Measurements from ENCODE around the gene DOCK4.

The DOCK4 gene

DNA sequence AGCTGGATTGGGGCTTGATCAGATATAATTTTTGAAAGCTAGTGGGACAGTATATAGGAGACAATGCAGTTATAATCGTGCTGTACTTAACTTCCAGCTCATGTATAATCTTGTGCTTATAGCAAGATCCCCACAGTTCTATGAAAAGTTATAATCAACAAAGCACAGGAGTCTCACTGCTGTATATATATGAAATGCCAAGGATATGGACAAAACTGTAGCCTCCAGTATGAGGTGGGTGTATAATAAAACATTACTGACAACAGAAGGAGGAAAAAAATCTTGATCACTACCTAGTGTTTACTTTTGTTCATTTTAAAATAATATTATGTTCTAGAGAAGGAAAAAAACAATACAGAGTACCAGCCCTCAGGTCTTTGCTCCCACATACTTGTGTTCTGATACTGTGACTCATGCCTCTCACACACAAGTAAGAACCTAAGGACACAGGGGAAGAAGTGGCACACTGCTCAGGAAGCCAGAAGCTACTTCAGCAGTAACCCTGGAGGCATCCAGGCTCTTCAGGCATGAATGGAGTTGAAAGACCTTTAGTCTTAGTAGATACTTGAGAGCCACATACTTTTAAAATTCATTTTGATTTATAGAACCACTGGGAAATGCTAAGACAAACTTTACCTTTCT lies 378.2 kb downstream of the DOCK4 start:
- DNase-seq (ENCODE audit: low read depth in 3 of 3) = no peak

DNA sequence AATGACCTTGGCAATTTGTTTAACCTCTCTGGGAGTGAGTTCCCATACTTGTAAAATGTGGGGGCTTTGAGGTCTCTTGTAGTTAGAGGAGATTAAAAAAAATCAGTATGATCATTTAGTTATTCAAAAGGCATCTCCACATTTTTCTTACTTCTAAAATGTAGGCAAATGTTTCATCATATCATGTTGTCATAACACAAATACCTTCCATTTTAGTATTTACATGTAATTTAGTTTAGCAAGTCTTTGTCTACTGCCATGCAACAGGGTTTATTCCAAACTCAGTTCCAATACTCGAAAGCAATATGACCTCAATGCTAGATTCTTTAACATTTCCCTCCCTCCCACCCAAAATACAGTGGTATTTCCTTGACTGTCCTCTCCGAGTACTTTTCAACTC lies 381.2 kb downstream of the DOCK4 start:
- no peak for DNase-seq (ENCODE audit: low read depth in 3 of 3)

DNA sequence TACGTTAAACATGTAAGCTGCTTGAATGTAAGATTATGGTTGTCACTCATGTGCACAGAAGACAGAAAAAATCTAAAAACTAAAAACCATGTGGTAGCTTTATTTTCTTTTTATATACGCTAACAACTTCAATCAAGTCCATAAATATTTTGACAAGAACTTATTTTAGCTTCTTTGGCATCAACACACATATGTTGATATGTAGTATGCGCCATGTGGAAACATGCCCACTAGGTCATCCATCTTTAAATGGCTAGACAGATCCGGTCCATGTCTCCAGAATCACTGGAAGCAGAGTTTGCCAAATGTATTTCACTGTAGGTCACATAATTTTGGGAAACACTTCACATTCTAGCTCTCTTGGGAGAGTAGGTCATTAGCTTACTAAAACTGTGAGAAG lies 382.4 kb downstream of the DOCK4 start:
- DNase-seq (ENCODE audit: low read depth in 3 of 3) = no peak

DNA sequence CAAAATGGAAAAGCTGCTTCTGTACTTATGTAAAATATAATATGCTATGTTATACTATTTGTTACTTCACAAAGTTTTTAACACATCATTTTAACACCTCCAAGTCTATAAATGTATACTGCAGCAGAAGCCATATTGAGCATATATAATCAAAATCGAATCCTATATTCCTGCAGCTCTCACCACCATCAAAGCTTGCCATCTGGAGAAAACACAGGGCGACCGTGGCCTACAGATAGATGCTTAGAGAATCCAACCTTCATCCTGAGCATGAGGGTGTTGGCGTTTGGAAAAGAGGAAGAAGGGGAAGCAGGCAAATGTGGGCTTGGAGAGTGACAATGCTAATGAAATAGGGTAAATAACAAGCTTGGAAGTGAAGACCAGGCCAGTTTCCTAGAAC lies 385.2 kb downstream of the DOCK4 start:
- DNase-seq (ENCODE audit: low read depth in 3 of 3) = no peak

DNA sequence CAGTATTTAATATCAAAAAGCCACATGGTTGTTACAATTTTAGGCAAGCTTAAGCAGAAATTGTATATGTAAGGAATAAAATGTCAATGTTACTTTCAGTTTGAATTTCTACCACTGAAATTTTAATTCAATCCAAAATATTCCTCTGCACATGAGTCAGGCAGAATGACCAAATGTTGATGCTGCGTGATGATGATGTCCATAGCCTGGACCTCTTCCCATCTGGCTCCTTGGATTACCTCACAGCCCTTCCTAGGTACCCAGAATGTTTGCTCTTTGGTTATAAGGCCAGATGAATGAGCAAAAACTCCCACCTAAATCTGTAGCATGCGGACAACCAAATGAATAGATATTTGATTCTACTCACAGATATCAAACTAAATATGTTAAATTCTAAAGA lies 385.6 kb downstream of the DOCK4 start:
- no peak for DNase-seq (ENCODE audit: low read depth in 3 of 3)

DNA sequence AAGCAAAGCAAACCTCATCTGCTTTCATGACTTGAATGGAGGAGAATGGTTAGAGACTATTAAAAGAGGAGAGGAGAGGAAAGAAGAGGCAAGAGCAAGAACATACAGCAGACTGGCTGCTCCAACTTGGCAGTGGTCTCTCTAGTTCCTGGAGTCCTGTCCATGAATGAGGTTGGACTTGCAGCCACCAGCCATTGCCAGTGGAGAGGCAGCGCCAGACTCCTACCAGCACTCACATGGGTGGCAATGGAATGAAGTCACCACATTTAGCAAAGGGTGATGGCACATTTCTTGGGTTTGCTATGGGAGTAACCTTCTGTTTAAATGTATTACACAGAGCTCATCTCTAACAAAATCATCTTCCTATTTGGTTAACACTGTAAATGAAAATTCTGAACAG lies 386.1 kb downstream of the DOCK4 start:
- DNase-seq (ENCODE audit: low read depth in 3 of 3) = no peak

DNA sequence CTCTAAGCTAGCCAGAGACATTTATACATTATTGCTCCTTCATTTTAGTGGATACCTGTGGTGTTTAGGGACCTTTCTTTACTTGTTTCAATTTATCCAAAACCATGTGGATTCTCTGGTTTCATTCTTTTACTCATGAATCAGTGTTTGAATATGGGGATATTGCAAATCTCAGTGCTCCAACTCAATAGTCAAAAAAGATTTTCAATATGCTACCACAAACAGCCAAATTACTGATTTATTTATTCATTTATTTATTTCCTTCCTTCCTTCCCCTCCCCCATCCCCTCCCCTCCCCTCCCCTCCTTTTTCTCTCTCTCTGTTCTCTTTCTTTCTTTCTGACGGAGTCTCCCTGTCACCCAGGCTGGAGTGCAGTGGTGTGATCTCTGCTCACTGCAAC lies 390.8 kb downstream of the DOCK4 start:
- no peak for DNase-seq (ENCODE audit: low read depth in 3 of 3)

DNA sequence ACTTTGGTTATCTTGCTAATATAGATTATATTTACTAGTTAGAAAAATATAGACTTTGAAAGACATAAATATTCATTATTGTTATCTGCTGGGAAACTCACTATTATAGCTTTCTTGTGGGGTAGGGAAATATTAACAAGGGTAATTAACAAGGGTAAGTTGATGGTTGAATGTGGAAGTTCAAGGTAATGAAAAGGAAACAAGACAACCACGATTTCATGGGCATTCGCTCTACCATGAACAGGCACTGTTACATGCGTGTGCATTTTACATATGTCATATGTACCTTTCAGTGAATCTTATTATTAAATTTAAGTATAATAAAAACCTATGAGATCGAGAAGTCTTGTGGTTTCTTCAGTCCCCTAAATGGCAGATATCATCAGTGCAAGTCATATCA lies 392.9 kb downstream of the DOCK4 start:
- no peak for DNase-seq (ENCODE audit: low read depth in 3 of 3)

DNA sequence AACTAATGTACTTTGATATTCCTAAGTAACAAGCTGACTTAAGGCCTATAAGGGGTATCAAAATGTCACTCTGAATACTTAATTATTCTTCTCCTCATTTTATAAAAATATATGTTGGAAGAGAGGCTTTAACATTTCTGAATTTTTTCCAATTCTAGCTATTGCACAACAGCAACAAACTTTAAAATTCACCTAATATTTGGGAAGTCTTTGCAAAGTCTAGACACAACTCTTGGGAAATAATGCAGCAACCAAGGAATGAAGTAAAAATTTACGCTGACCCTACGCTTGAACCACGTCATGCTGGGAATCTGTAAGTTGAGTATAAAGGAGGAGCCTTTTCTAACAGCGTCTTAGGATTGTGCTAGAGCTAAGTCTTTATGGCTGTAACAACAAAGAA lies 400.0 kb downstream of the DOCK4 start:
- no peak for DNase-seq (ENCODE audit: low read depth in 3 of 3)

DNA sequence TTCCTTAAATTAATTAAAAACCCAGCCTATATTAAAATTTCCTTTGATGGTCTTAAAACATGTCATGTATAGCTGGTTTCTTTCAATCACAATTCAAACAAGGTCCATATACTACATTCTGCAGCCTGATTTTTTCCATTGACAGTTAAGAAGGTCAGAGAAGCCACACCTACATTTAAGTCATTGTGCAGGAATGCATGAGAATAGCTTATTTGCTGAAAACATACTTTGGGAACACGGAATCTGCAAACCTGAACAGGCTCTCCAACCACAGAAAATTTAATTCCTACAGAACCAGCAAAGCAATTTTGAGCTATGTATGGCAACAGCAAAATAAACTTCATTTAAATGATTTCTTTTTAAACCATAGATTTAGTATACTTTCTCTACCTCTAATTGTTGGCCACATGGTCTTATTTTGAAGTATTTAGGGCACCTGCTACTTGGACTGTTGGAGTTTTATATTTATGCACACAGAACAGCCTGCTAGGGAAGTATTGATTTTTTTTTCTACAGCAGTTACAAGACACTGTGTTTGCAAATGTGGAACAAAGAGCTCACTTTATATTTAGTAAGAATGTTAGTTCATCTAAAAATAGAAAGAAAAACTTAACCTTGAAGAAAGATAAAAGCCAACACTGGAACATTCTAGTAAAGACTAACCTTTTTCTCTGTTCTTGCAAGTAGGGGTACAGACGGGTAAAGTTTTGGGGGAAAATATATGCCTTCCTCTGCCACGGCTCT lies 403.0 kb downstream of the DOCK4 start:
- DNase-seq (ENCODE audit: low read depth in 3 of 3) = no peak

DNA sequence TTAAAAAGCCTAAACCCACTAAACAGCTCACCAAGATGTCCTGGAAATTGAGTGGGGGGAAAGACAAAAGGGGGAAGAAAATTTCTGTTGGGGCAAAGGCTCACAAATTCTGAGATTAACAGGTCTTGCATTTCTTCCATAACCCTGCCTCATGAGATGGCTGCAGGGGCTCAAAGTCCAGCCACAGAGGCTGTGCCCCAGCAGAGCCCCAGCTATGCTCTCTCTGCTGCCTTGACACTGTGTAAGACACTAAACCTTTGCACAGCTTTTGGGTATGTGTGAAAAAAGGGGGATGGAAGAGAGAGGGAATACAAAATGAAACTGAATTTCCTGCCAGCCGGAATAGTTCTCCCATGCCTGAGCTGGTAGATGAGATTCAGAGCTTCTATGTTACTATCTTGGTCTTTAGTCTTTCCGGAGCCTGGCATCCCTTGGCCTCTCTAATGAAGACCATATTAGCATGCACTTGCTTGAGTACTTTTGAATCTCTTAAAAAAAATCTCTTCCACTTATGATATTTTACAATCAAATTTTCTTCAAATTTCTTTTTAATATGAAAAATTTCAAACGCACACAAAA lies 403.9 kb downstream of the DOCK4 start:
- no peak for DNase-seq (ENCODE audit: low read depth in 3 of 3)

DNA sequence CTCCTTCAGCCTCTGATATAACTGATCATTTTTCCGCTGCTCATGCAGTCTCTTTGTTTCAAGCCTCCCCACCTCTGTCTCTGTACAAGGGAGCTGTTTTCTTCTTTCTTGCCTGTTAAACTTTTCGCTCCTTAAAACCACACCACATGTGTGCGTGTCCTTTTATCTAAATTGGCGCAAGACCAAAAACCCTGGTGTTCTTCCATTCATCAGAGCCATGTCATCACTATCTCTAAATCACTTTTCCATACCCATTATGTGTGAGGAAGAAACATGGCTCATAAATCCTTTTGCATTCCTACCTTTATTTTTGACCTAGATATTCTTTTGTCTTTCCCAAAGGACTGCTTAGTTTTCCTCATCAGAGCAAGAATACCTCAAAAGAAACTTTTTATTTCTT lies 404.9 kb downstream of the DOCK4 start:
- no peak for DNase-seq (ENCODE audit: low read depth in 3 of 3)

DNA sequence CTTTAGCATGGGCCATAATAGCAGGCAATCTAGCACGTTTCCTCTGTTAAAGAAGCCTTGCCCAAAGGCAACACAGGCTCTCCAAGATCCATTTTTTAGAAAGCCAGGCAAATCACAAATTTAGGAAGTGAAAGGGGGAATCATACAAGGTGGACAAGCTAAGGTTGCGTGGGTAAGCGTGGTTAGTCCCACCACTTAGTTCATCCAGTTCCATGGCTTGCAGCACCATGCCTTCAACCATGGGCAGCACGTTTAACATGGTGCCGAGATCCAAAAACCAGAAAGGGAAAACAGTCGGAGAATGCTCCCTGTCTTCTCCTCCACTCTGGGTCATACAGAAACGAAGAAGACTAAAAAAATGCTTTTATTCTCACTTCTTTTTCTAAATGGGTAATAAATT lies 409.5 kb downstream of the DOCK4 start:
- no peak for DNase-seq (ENCODE audit: low read depth in 3 of 3)

DNA sequence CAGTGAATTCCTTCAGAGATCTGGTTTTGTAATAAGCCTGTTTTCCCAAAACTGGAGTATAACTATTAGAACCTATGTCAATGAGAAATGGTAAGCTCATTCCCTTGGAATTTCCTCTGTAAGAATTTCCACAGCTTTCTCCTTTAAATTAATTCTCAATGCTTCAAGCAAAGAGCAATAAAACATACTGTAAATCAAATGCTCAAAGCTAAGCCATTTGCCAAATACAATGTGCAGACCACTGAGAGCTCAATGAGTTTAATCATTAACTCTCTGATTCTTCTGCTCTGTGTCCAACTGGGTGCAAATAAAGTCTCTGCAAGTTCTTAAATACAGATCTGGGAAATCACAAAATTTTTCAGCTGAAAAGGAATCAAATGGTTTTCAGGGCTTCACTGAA lies 416.3 kb downstream of the DOCK4 start:
- no peak for DNase-seq (ENCODE audit: low read depth in 3 of 3)

DNA sequence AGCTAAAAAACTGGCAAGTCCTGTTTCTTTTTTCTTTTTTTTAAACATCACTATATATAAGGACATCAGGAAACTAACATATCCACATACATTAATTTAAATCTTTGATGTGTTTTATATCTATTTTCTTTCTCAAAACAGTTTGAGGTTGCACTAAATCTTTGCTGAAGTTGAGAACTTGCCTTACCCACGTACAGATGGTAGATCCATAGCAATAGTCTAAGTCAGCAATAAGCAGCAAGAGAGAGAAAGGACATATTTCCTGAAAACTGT lies 417.2 kb downstream of the DOCK4 start:
- DNase-seq (ENCODE audit: low read depth in 3 of 3) = no peak

DNA sequence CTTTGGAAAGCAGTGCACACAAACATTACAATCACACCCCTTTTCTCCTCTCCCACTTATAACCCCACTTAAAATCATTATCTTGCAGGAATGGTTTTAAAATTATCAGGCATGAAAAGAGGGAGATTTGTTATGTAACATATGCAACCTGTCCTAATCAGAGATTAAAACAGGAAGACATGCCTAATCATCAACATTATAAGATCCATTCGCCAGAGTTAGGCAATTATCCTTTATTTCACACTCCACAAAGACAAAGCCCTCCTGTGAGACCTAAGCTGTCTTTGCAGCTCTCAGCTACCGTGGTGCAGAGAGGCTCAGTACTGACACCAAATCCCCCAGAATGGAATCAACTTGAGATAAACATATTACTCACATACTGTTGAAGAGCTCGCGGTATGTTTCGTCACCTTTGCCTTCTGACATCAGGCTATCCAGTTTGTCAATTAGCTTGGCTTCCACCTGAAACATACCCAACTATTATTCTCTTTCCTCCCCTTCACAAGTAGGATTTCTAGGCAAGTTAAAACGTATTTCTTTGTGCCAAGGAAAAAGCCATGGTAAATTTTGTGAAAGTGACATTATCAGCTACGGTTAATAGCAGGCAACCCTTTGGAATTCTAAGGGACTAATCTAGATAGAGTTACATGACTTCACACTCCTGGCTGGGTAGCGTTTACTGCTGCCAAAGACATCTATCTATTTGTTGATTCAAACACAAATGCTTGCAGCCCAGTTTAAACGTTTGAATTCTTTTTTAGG lies 417.7 kb downstream of the DOCK4 start:
- DNase-seq (ENCODE audit: low read depth in 3 of 3) = no peak

DNA sequence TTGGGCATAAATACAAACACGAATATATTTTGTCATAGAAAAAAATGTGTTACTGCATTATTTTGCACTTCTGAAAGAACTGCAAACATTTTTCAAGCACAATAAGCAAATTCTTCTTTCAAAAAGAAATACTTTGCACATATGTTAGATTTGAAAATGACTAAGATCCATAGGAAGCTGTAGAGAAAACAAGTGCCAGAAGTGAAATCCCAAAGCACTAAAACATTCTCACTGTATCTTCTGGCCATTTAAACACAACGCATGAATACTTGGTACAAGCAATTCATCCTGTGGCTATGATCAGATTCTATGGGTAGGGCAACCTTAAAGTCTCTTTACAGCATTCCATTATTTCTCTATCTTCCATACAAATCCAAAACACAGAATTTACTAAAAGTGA lies 418.5 kb downstream of the DOCK4 start:
- DNase-seq (ENCODE audit: low read depth in 3 of 3) = no peak

DNA sequence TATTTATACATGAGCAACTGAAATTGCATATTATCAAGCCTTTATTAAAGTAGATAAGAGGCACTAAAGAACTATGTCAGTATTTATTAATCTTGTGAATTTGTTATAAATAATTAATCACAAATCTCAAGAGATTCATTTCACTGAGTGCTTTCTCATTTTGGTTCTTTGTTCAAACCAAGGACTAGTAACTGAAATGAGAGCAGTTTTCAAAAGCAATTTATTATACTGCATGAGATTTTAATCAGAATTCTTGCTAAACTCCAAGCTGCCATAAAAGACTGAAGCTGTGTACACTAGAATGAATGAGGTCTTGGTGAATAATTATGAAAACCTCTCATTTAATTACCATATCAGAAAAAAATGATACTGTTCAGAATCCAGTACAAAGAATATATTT lies 419.1 kb downstream of the DOCK4 start:
- no peak for DNase-seq (ENCODE audit: low read depth in 3 of 3)

DNA sequence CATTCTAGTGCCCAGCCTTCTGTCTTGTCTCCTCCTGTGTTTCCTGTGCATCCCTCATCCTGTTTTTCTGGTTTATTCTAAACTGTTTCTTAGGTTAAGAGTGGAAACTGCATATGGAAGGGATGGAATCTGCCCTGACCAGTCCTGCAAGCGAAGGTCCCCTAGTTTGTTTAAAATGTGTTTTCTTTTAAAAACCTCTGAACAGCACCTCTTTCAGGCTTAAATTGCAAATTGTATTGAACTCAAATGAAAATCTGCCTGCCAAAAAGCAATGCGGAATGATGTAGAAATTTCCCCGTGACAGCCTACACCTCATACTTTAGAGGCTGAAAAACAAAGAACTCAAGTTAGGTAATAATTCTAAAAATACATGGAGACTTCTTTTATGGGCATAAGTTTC lies 421.1 kb downstream of the DOCK4 start:
- DNase-seq (ENCODE audit: low read depth in 3 of 3) = no peak

DNA sequence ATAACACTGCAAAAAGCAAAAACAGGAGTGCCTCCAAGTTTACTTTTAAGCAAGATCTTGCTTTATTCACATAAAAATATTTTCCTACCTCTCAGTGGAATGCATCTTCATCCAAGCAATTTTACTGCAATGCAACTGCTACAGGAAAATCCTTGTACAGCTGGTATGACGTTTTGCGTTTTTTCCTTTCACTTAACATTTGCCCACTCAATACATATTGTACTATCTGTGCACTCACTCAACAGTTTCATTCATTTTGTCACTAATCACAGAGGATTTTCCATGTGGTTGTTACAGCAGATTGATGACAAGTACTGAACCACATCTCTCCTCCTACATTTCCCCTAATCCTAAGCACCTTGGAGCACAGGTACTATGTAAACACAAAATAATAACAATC lies 421.9 kb downstream of the DOCK4 start:
- no peak for DNase-seq (ENCODE audit: low read depth in 3 of 3)

DNA sequence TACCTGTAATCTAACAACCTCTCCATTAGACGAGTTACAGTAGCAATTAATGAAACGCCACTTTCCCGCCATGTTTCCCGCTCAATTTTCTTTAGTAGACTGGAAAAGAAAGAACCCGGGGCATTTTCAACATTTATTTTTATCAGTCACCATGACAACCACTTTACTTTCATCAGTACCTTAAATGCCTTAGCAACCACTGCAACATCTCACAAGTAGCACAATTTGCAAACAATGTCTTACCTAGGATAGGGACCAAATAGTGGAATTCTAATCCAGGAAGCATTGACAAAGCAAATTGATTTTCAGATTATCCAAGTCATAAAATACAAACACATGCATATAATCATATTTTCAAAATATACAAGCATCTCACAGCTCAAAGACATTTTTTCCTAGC lies 422.3 kb downstream of the DOCK4 start:
- no peak for DNase-seq (ENCODE audit: low read depth in 3 of 3)

DNA sequence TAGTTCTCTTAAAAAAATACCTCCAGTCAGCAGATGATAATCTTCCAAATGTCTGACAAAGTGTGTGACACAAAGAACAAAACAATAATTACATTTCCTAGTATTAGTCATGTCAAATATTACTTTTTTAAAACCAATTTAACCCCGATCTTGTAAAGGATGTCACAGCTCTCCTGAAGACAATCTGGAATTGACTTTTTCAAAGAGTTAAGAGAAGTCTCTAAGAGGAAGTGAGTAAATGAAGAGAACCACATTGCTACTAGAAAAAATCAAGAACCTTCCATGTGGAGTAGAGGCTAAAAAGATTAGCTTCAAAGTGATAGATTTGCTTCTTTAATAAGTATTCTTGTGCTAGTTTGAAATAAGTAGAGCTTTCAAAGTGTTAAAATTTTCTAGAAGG lies 425.7 kb downstream of the DOCK4 start:
- no peak for DNase-seq (ENCODE audit: low read depth in 3 of 3)

DNA sequence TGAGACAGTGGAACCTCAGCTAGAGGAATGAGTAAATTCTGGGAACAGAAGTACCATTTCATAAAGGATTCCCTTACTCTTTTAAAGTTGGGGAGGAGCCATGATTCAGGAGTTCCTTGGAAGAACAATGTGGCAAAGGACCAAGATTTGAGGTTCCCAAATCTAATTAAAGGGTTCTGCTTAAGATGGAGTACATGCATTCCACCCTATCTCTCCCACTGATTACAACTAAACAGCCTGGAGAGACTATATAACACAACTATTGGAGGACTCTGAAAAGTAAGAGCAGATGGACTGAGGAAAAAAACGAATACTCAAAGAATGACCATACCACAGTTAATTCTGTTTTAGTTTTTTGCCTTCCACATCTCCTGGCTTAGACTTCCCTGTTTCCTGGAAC lies 431.0 kb downstream of the DOCK4 start:
- no peak for DNase-seq (ENCODE audit: low read depth in 3 of 3)

All from stimulated activated CD4-positive, alpha-beta T cell treated with anti-CD3 and anti-CD28 coated beads, TNF-alpha, amount 100 ng/mL, for 48 hours (primary cell).